HG03575 (cell line): ENCODE data around the gene PDIA4.
"Not testable (repeated sequence)": the region's sequence is repeated elsewhere in the genome, so short reads cannot be mapped to it uniquely, and the experiment has no call there.

ENCODE experiments used
- ATAC-seq: cut with Tn5 transposase; IDR thresholded peaks from one replicate; pipeline ENCODE4 v1.9.1; 2021; ENCODE audit not compliant: unreplicated experiment, insufficient number of reproducible peaks, low FRiP score; ENCODE audit errors: extremely low read depth

PDIA4 gene

DNA sequence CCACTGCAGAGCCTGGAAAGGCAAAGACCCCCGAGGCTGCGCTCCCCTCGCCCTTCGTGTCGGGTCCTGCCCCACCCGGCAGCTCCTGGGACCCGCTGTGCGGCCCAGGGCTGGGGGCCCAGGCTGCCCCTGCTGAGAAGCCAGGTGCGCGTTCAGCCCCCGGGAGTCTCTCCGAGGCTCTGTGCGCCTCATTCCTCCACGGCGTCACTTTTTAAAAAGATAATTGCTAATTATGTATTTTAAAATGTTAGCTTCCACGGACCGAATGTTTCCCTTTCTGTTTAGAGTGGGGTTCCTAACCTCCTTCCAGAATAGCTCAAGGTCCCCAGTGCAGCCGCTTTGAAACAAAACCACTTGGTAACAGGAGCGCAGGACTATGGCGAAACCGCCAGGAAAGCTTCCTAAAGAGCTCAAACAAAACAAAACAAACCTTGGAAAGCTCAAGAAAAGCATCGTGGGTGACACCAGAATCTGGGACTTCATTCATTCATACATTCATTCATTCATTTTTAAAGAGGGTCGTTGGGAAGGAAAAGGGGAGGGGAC is 45.6 kb downstream of the PDIA4 start:
- no peak for ATAC-seq

DNA sequence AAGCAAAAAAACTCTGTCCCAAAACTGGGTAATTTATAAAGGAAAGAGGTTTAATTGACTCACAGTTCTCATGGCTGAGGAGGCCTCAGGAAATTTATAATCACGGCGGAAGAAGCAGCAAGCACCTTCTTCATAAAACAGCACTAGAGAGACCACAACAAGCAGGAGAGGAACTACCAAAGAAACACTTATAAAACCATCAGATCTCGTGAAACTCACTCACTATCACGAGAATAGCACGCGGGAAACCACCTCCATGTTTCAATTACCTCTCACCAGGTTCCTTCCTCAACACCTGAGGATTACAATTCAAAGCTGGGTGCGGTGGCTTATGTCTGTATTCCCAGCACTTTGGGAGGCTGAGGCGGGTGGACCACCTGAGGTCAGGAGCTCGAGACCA is 48.5 kb downstream of the PDIA4 start:
- no peak for ATAC-seq

DNA sequence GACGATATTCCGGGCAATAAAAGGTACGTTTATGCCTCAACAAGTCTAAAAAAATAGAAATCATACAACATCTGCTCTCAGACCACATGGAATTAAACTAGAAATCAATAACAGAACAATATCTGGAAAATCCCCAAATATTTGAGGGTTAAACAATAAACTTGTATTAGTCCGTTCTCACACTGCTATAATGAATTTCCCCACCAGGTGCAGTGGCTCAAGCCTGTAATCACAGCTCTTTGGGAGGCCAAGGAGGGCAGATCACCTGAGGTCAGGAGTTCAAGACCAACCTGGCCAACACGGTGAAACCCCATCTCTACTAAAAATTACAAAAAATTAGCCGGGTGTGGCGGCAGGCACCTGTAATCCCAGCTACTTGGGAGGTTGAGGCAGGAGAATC is 49.2 kb downstream of the PDIA4 start:
- ATAC-seq, result not testable (repeated sequence)

DNA sequence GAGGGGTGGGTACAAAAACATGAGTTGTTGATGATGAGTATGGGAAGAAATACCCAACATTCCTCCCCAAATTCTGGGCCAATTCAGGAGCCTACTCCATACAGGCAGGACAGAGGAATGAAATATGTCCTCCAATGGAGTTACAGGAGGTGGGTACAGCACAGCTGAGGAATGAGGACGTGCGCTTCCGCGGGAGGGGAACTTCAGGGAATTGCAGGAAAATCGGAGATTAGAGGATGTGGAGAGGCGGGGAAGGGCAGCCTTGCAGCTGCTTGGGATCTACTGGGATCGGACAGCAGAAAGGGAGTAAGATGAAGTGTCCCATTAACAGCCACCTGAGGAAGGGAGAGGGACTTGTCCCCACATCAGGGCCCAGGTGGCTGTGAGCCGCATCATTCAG is 50.2 kb downstream of the PDIA4 start:
- no peak for ATAC-seq

DNA sequence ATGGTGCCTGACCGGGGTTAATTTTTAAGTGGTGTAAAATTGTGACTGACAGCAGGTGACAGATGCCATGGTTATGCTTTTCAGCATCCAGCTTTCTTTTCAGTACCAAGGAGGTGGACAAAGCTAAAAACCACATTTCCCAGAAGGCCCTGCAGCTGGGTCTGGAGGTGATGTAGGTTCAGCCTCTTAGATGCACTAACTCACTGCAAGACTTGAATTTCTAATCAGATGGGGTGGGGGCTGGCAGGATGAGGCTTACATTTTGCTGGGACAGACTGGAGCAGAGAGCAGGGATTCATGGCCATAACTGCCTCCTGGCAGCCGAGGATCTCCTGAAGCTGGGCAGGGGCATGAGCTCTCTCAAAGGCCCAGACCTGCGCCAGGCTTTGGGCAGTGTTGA is 52.4 kb downstream of the PDIA4 start:
- ATAC-seq, result no peak

DNA sequence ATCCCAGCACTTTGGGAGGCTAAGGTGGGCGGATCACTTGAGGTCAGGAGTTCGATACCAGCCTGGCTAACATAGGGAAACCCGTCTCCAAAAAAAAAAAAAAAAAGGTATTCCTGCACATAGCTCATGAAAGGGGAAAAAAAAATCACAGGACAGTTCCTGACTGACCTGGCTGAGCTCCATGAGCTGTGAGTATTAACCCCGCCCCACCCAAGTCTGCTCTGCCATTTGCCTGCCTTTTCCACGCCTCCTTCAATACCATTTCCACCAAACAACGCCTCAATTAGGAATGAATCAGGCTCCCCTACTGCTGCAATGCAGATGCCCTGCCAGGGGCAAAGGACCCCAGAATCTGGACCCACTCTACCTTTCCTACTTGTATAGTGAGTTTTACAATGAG is 55.0 kb downstream of the PDIA4 start:
- ATAC-seq, result no peak

DNA sequence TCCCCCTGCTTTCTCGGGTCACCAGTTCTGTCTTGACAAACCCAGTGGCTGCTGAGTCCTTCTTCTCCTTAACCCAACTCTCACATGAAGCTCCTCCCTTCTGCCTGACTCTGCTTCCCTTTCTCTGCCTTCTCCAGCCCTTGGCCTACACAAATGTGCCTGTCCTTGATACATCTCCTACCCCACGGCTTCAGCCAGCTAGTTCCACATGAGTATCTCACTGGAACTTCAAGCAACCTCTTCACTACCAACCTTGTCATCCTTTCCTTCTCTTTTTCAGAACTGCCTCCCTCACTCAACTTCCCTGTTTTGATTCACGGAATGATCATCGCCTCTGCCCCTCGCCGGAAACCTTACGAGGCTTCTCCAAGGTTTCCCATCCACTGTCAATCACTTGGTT is 55.9 kb downstream of the PDIA4 start:
- no peak for ATAC-seq

DNA sequence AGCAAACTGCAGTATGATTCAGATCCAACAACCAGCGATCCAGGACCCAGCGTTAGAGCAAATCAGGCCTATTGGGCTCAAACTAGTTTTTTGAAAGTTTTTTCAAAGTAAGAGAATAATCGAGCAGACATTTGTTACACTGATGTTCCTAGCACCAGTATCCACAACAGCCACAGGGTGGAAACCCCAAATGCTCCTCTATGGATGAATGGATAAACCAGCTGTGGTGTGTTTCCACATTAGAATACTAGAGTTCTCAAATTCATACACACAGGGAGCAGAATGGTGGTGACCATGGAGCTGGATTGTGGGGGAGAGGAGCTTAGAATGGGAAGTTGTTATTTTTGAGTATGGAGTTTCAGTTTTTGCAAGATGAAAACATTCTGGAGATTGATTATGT is 60.7 kb downstream of the PDIA4 start:
- no peak for ATAC-seq

DNA sequence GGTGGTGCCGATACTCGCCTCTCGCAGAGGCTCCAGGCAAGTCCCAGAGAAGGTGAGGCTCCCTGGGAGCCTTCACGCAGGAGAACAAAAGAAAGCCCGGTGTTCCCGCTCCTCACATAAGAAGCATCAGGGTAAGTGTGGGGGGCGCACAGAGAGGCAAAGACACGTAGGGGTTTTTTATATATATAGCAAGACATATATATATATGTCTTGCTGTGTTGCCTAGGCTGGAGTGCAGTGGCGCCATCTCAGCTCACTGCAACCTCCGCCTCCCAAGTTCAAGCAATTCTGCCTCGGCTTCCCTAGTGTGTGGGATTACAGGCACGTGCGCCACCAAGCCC is 61.3 kb downstream of the PDIA4 start:
- ATAC-seq, result no peak

DNA sequence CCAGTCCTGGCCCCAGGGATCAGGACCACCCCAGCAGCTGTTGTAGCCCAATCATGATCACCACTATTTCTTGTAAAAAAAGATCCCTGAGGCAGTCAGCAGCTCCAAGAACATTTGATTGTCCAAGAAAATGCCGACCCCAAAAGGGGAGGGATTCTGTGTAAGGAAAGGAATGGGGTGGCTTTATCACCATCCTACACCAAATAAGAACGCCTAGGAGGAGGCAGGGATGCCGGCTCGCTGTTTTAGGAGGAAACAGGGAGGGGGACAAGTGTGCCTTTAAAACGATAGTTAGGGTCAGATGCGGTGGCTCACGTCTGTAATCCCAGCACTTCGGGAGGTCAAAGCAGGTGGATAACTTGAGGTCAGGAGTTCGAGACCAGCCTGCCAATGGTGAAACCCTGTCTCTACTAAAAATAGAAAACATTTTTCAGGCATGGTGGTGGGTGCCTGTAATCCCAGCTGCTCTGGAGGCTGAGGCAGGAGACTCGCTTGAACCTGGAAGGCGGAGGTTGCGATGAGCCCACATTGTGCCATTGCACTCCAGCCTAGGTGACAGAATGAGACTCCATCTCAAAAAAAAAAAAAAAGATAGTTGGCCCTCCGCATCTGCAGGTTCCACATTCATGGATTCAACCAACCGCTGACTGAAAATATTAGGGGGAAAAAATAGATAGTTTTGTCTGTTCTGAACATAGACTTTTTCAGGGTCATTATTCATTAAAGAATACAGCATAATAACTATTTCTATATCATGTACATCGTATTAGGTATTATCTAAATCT is 63.6 kb downstream of the PDIA4 start:
- ATAC-seq, result no peak

DNA sequence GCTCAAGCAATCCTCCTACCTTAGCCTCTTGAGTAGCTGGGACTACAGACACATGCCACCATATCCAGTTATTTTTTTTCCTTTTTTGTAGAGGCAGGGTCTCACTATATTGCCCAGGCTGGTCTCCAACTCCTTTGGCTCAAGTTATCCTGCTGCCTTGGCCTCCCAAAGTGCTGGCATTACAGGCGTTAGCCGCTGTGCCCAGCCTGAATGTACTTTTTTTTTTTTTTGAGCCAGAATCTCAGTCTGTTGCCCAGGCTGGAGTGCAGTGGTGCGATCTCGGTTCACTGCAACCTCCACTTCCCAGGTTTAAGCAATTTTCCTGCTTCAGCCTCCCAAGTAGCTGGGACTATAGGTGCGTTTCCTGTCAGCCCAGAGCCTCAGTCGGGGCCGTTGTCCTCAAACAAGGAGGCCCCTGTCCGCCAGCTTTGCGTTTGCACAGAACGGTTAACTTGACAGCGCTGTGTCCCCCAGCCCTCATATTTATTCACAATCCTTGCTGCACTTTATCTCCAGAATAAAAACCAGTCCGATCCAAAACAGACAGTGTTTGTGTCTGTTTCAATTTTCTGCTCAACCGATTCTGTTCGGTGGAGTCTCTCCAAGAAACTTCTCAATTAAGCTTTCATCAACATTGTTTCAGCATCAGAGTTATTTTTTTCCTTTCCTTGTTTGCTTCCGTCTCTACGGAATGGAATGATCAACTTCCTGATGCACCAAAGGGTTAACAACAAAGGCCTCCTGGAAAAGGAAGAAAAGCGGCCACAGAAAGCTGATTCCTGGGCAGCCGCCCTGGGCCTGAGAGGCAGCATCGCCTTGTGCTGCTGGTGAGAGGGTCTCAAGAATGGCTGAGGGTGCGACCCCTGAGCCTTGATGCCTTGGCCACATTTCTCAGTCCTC is 64.5 kb downstream of the PDIA4 start:
- ATAC-seq, result no peak

DNA sequence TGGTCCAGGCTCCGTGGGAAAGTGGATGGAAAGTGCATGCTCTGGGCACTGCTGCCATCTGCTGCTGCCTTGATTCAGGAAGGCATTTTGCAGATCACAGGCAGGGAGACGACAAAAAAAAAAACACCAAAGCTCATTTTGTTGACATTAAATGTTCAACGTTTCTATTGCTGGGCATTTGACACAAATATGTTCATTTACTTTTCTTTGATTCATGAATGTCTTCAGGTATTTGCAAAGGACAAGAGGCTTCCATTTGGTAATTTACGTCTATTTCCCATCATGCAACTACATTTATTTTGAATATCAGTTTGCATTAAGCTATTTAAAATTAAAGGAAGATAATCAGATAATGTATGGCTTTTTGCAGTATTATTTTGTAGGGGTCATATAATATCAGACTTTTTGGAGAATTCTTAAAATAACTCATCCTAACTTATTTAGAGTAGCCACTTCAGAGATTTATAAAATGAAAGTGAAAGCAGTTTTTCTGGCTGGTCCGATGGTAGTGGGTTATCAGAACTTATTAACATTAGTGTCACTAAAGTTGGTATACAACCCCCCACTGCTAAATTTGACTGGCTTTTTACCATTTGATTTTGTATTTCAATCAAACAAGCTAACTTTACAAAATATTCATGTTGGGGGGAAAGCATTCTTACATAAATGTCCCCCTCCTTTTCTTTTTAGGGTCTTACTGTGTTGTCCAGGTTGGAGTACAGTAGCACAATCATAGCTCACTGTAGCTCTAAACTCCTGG is 65.3 kb downstream of the PDIA4 start:
- ATAC-seq, result no peak

DNA sequence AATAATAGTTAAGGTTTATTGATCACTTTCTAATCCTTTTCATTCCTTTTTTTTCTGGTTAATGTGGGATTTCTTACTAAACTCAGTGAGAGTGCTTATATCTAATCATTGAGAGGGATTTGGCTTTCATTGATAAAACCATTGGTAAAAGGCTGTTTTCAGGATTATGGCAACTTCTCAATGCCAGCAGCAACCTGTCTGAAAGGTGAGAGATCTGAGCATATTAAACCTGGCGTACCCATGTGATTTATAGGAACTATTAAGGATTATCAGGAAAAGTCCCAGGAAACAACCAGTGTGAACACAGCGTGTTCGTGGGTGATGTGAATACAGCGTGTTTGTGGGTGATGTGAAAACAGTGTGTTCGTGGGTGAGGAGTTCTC is 65.9 kb downstream of the PDIA4 start:
- no peak for ATAC-seq

DNA sequence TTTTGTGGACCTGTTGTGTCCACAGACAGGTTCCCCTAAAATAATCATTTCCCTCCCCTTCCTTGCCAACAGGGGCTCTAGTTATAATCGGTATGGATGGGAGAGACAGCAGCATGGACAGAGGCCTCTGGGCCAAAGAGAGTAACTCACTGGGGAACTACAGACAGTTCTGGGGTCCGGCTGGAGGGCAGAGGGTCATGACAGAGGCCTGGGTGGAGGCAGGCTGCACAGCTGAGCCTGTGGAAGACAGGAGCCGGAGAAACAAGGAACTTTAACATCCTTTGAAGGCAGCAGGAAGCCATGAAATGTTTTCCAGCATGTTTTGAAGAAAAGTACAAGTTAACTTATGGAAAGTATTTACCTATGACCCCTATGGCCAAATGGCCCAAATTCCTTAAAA is 68.6 kb downstream of the PDIA4 start:
- ATAC-seq, result no peak

DNA sequence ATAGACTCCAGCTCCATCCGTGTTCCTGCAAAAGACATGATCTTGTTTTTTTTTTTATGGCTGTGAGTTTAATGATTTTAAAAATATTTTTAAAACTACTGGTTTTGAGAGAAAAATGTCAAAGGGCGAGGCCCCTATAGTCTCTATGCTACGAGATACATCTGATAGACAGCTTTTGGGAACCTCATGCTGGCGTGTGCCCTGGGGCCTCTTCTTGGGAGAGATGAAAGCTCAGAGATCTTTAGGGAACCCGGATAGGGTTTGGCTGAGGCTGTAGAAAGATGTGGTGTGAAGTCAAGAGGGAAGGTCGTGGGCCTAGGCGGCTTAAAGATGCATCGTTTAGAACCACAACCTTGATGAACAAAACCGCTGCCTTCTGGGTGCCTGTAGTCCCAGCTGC is 70.2 kb downstream of the PDIA4 start:
- no peak for ATAC-seq

DNA sequence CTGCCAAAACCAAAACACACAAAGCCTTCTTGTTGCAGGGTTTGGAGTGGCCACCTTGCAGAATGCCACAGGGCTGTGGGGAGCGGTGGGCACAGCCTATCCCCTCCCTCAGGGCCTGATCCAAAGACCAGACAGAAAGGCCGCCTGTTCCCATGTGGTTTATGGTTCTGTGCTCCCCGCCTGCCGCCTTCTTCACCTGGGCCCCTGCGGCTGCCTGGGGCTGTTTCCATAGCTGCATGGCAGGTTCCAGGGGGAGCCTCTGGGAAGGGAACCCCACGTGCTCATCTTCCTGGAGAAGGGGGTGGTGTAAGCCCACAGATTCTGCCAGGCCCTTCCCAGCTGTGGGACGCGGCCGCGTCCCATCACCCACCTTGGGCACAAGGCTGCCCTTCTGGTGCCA is 73.5 kb downstream of the PDIA4 start:
- ATAC-seq, result no peak

DNA sequence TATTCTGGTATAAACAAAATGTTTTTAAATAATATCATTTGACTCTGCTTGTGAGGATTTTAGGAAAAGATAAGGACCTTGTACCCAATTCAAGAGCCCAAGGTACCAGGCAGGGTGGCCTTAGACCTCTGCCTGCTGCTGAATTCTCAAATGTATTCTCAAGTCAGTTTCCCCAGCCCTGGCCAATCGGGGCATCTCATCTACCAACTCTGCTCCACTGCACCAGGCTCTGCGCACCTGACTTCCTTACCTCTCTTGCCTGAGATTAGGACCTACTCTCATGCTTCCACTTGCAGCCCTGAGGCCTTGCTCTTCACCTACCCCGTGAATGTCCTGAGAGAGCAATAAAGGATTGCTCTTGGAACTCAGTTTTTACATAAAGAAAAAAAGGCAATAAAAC is 74.6 kb downstream of the PDIA4 start:
- ATAC-seq, result no peak
